Measurements from ENCODE around the gene AP1G2. TPM values are rescaled to one million over a fixed set of nuclear protein-coding genes. Genes with fewer than 3 reads are reported as not detected.

AP1G2 gene
- total and polyA plus RNA-seq, 3 donors from 2014 or later = 33.6 to 83.4 (median 76.9) TPM

- no peak for DNase-seq
- Histone ChIP-seq H3K27me3 (no peaks in the 10 kb centered on the region), H3K9me3 (no peaks in the 10 kb centered on the region), H3K27ac (no peak overlapping the region), H3K4me1 (no peaks in the 10 kb centered on the region), H3K36me3 (ENCODE audit: low read depth, missing control alignments) (no peaks in the 10 kb centered on the region), H3K4me3 (no peak overlapping the region)
- TF ChIP-seq POLR2A (IDR thresholded peaks at IDR 0.05) = no peak
- no peak for TF ChIP-seq CTCF (IDR thresholded peaks at IDR 0.05)
- intact Hi-C loops (cut with DNase I; ENCODE audit: low total_unique reads) = loop anchor here (10.0 kb wide), 1 partner anchor 59 kb away; no protein-coding TSS in a partner anchor
- 96 to 98% methylated on average over 5 of the region's 5 CpGs for WGBS, 2 donors
Observed at GRCh38 chr14:23543403-23543802, 24.2 kb downstream of the AP1G2 start.

GRCh38 chr14:23542261-23542660 lies 25.3 kb downstream of the AP1G2 start:
- TF ChIP-seq POLR2A (IDR thresholded peaks at IDR 0.05) = no peak
- TF ChIP-seq CTCF (IDR thresholded peaks at IDR 0.05) = no peak
- WGBS, 2 donors = 85 to 88% methylated on average over 5 of the region's 5 CpGs

GRCh38 chr14:23540141-23540469 lies 27.5 kb downstream of the AP1G2 start:
- Histone ChIP-seq H3K4me3 (no peak overlapping the region), H3K4me1 (no peaks in the 10 kb centered on the region), H3K27ac (no peak overlapping the region), H3K36me3 (ENCODE audit: low read depth, missing control alignments) (no peaks in the 10 kb centered on the region), H3K9me3 (no peaks in the 10 kb centered on the region), H3K27me3 (no peaks in the 10 kb centered on the region)
- intact Hi-C loops (cut with DNase I; ENCODE audit: low total_unique reads) = loop anchor here (10.0 kb wide), 1 partner anchor 55 kb away; no protein-coding TSS in a partner anchor
- WGBS, 2 donors = 85 to 87% methylated on average over 4 of the region's 4 CpGs
- DNase-seq = no peak
- TF ChIP-seq CTCF (IDR thresholded peaks at IDR 0.05) (no peak), POLR2A (IDR thresholded peaks at IDR 0.05) (no peak)

More at GRCh38 chr14:23542261-23542660, 25.3 kb downstream of the AP1G2 start:
- intact Hi-C loops (cut with DNase I; ENCODE audit: low total_unique reads) = loop anchor here (10.0 kb wide), 1 partner anchor 57 kb away; no protein-coding TSS in a partner anchor
- H3K27me3 ChIP-seq = no peaks in the 10 kb centered on the region
- no peak overlapping the region for H3K27ac ChIP-seq
- H3K9me3 ChIP-seq = no peaks in the 10 kb centered on the region
- no peak overlapping the region for H3K4me3 ChIP-seq
- H3K4me1 ChIP-seq = no peaks in the 10 kb centered on the region
- H3K36me3 ChIP-seq (ENCODE audit: low read depth, missing control alignments) = no peaks in the 10 kb centered on the region
- no peak for DNase-seq

- intact Hi-C loops (cut with DNase I; ENCODE audit: low total_unique reads) = loop anchor here (10.0 kb wide), 1 partner anchor 55 kb away; no protein-coding TSS in a partner anchor
- H3K9me3 ChIP-seq = no peaks in the 10 kb centered on the region
Observed at GRCh38 chr14:23539248-23540140, 28.1 kb downstream of the AP1G2 start.

More at GRCh38 chr14:23539248-23540140, 28.1 kb downstream of the AP1G2 start:
- no peaks in the 10 kb centered on the region for H3K36me3 ChIP-seq (ENCODE audit: low read depth, missing control alignments)
- peak; percentile 33 for DNase-seq
- TF ChIP-seq POLR2A (IDR thresholded peaks at IDR 0.05) (no peak), CTCF (IDR thresholded peaks at IDR 0.05) (peak; percentile 52 to 83 (median 69))
- 50 to 60% methylated on average over 10 of the region's 10 CpGs for WGBS, 2 donors
- no peaks in the 10 kb centered on the region for H3K27me3 ChIP-seq
- no peak overlapping the region for H3K4me3 ChIP-seq
- H3K27ac ChIP-seq = no peak overlapping the region
- H3K4me1 ChIP-seq = no peaks in the 10 kb centered on the region
